ENCODE data around the gene EMX1. TPM values are rescaled to one million over a fixed set of nuclear protein-coding genes. Genes with fewer than 3 reads are reported as not detected.

EMX1 gene
- 3.6 TPM for total RNA-seq (ENCODE audit: insufficient read depth, low replicate concordance)

- DNase-seq (ENCODE audit: low spot score): peak; percentile 24
These were observed at the start of gene EMX1 for GRCh38 chr2:72917138-72917876. Gene EMX1 (plus strand): TSS chr2:72917519. CDS start chr2:72917853, 334 bp downstream.

GRCh38 chr2:72871060-72871459 is 46.3 kb upstream of the EMX1 start:
- DNase-seq (ENCODE audit: low spot score): no peak

- DNase-seq (ENCODE audit: low spot score): no peak
These were observed 45.4 kb upstream of the EMX1 start for GRCh38 chr2:72871880-72872279.

- peak; percentile 59 for DNase-seq (ENCODE audit: low spot score)
These were observed 33.9 kb upstream of the EMX1 start for GRCh38 chr2:72883356-72883962.

- no peak for DNase-seq (ENCODE audit: low spot score)
These were observed 30.8 kb upstream of the EMX1 start for GRCh38 chr2:72886505-72887031.

GRCh38 chr2:72887032-72887739 is 30.1 kb upstream of the EMX1 start, which contains the start of gene SPR:
Gene SPR (plus strand): TSS chr2:72887408. CDS start chr2:72887433, 25 bp downstream.
- DNase-seq (ENCODE audit: low spot score): peak; percentile 70

GRCh38 chr2:72887740-72888437 is 29.4 kb upstream of the EMX1 start:
- DNase-seq (ENCODE audit: low spot score): peak; percentile 89

GRCh38 chr2:72888438-72889202 is 28.7 kb upstream of the EMX1 start:
- no peak for DNase-seq (ENCODE audit: low spot score)

- DNase-seq (ENCODE audit: low spot score): no peak
These were observed 27.3 kb upstream of the EMX1 start for GRCh38 chr2:72889991-72890390.

- no peak for DNase-seq (ENCODE audit: low spot score)
These were observed 26.1 kb upstream of the EMX1 start for GRCh38 chr2:72891091-72891818.

GRCh38 chr2:72892506-72893173 is 24.7 kb upstream of the EMX1 start:
- DNase-seq (ENCODE audit: low spot score): peak; percentile 66

GRCh38 chr2:72893594-72894319 is 23.6 kb upstream of the EMX1 start:
- DNase-seq (ENCODE audit: low spot score): peak; percentile 45

- no peak for DNase-seq (ENCODE audit: low spot score)
These were observed 22.8 kb upstream of the EMX1 start for GRCh38 chr2:72894514-72894913.

GRCh38 chr2:72895154-72895553 is 22.2 kb upstream of the EMX1 start:
- DNase-seq (ENCODE audit: low spot score): no peak

- DNase-seq (ENCODE audit: low spot score): peak; percentile 72
These were observed 21.5 kb upstream of the EMX1 start for GRCh38 chr2:72895759-72896281.

- DNase-seq (ENCODE audit: low spot score): no peak
These were observed 20.9 kb upstream of the EMX1 start for GRCh38 chr2:72896446-72896845.

- DNase-seq (ENCODE audit: low spot score): no peak
These were observed 19.3 kb upstream of the EMX1 start for GRCh38 chr2:72897785-72898584.

GRCh38 chr2:72898585-72898906 is 18.8 kb upstream of the EMX1 start:
- DNase-seq (ENCODE audit: low spot score): no peak

All from umbilical cord (tissue), 2 donors.